Ovary (tissue), 3 donors: ENCODE results near the gene WDR49.

Source experiments
- CTCF ChIP-seq, 3 donors: fragments of 450-650 bp in 2 of 3; fragments of 200-600 bp in 1 of 3; IDR thresholded peaks; one replicate each; pipeline versions ENCODE4 v1.5.1 to v1.8.0; 2016 to 2022; ENCODE audit warnings: antibody characterized with exemption in 3 of 3, mild to moderate bottlenecking in 1 of 3
- POLR2A ChIP-seq: fragments of 450-650 bp; IDR thresholded peaks from one replicate; pipeline ENCODE4 v1.6.1; 2017; ENCODE audit warnings: antibody characterized with exemption, mild to moderate bottlenecking, moderate library complexity
- donor health status: DM: no; HTN: no; CAD: no.

GRCh38 chr3:167559924-167560323 lies 93.8 kb downstream of the WDR49 start:
- no peak for TF ChIP-seq CTCF (IDR thresholded peaks at IDR 0.05)
- no peak for TF ChIP-seq POLR2A
